ENCODE measurements around the gene PSMB2. TPM values are rescaled to one million over a fixed set of nuclear protein-coding genes. Genes with fewer than 3 reads are reported as not detected.

Gene PSMB2
- total RNA-seq, 1 donor from 2014 or later: 66.3 TPM

GRCh38 chr1:35675773-35676172, 34.4 kb upstream of the PSMB2 start:
- no peaks in the 10 kb centered on the region for H3K9me3 Mint-ChIP-seq
- no peak for TF ChIP-seq CTCF (conservative IDR thresholded peaks at IDR 0.05)
- no peaks in the 10 kb centered on the region for H3K36me3 Mint-ChIP-seq
- H3K4me3 Mint-ChIP-seq: no peak overlapping the region
- no peak for DNase-seq (ENCODE audit: extremely low spot score, unreplicated experiment)
- peaks cover 47% of the 10 kb centered on the region for H3K27me3 Mint-ChIP-seq
- no peak overlapping the region for H3K27ac Mint-ChIP-seq
- no peaks in the 10 kb centered on the region for H3K4me1 Mint-ChIP-seq (ENCODE audit: unreplicated experiment)

GRCh38 chr1:35674111-35674510, 32.8 kb upstream of the PSMB2 start:
- Mint-ChIP-seq H3K27me3 (peaks cover 42% of the 10 kb centered on the region), H3K27ac (no peak overlapping the region), H3K4me1 (ENCODE audit: unreplicated experiment) (no peaks in the 10 kb centered on the region), H3K9me3 (no peaks in the 10 kb centered on the region), H3K4me3 (no peak overlapping the region), H3K36me3 (no peaks in the 10 kb centered on the region)
- no peak for DNase-seq (ENCODE audit: extremely low spot score, unreplicated experiment)
- TF ChIP-seq CTCF (conservative IDR thresholded peaks at IDR 0.05): no peak

GRCh38 chr1:35672116-35672515, 30.8 kb upstream of the PSMB2 start:
- TF ChIP-seq CTCF (conservative IDR thresholded peaks at IDR 0.05): no peak
- no peaks in the 10 kb centered on the region for H3K9me3 Mint-ChIP-seq
- no peak overlapping the region for H3K27ac Mint-ChIP-seq
- H3K27me3 Mint-ChIP-seq: peaks cover 42% of the 10 kb centered on the region
- H3K4me3 Mint-ChIP-seq: no peak overlapping the region
- DNase-seq (ENCODE audit: extremely low spot score, unreplicated experiment): no peak
- no peaks in the 10 kb centered on the region for H3K4me1 Mint-ChIP-seq (ENCODE audit: unreplicated experiment)
- no peaks in the 10 kb centered on the region for H3K36me3 Mint-ChIP-seq

- H3K27me3 Mint-ChIP-seq: peaks cover 51% of the 10 kb centered on the region
- no peaks in the 10 kb centered on the region for H3K4me1 Mint-ChIP-seq (ENCODE audit: unreplicated experiment)
- no peak overlapping the region for H3K27ac Mint-ChIP-seq
- no peaks in the 10 kb centered on the region for H3K36me3 Mint-ChIP-seq
- H3K4me3 Mint-ChIP-seq: no peak overlapping the region
- no peak for DNase-seq (ENCODE audit: extremely low spot score, unreplicated experiment)
- no peak for TF ChIP-seq CTCF (conservative IDR thresholded peaks at IDR 0.05)
- no peaks in the 10 kb centered on the region for H3K9me3 Mint-ChIP-seq
These were observed 27.2 kb upstream of the PSMB2 start for GRCh38 chr1:35668506-35668905.

GRCh38 chr1:35666916-35667315, 25.6 kb upstream of the PSMB2 start:
- Mint-ChIP-seq H3K27ac (no peak overlapping the region), H3K9me3 (no peaks in the 10 kb centered on the region), H3K4me1 (ENCODE audit: unreplicated experiment) (no peaks in the 10 kb centered on the region), H3K27me3 (peaks cover 46% of the 10 kb centered on the region), H3K4me3 (no peak overlapping the region), H3K36me3 (no peaks in the 10 kb centered on the region)
- no peak for DNase-seq (ENCODE audit: extremely low spot score, unreplicated experiment)
- TF ChIP-seq CTCF (conservative IDR thresholded peaks at IDR 0.05): no peak

GRCh38 chr1:35666216-35666615, 24.9 kb upstream of the PSMB2 start:
- H3K9me3 Mint-ChIP-seq: no peaks in the 10 kb centered on the region
- TF ChIP-seq CTCF (conservative IDR thresholded peaks at IDR 0.05): no peak
- H3K4me1 Mint-ChIP-seq (ENCODE audit: unreplicated experiment): no peaks in the 10 kb centered on the region
- H3K27ac Mint-ChIP-seq: no peak overlapping the region
- H3K27me3 Mint-ChIP-seq: peaks cover 42% of the 10 kb centered on the region
- DNase-seq (ENCODE audit: extremely low spot score, unreplicated experiment): no peak
- no peak overlapping the region for H3K4me3 Mint-ChIP-seq
- no peaks in the 10 kb centered on the region for H3K36me3 Mint-ChIP-seq

Data from type B pancreatic cell (in vitro differentiated cells).